A549 (cell line): Measurements from ENCODE around the gene WNT16.

Experiments used
- FOXS1 ChIP-seq: fragments of 250-450 bp; sonication (Bioruptor Pico); IDR thresholded peaks from 2 replicates; pipeline ENCODE4 v1.5.0; 2020; ENCODE audit warnings: mild to moderate bottlenecking, moderate library complexity
- HEYL ChIP-seq: fragments of 250-450 bp; sonication (Bioruptor Pico); IDR thresholded peaks from 2 replicates; pipeline ENCODE4 v1.8.0; 2021; ENCODE audit warnings: mild to moderate bottlenecking, moderate library complexity
- KDM1A ChIP-seq: fragments of 200-600 bp; sonication (generic); IDR thresholded peaks from 2 replicates; pipeline ENCODE4 v1.6.1; 2016; ENCODE audit warnings: low read depth, mild to moderate bottlenecking
- KDM5A ChIP-seq: fragments of 200-600 bp; sonication (generic); IDR thresholded peaks from 2 replicates; pipeline ENCODE4 v1.6.1; 2016; ENCODE audit warnings: antibody characterized with exemption, mild to moderate bottlenecking
- MAFK ChIP-seq: fragments of 450-650 bp; IDR thresholded peaks from 2 replicates; pipeline ENCODE4 v1.6.1; 2014; ENCODE audit not compliant: partially characterized antibody
- NPAS2 ChIP-seq: fragments of 250-450 bp; sonication (Bioruptor Pico); IDR thresholded peaks from 2 replicates; pipeline ENCODE4 v1.8.0; 2022; ENCODE audit warnings: mild to moderate bottlenecking, moderate library complexity, borderline replicate concordance
- POLR2A ChIP-seq: IDR thresholded peaks from 2 replicates; pipeline ENCODE4 v1.6.1; 2012; ENCODE audit warnings: mild to moderate bottlenecking, low read length
- RFX5 ChIP-seq: fragments of 450-650 bp; IDR thresholded peaks from 2 replicates; pipeline ENCODE4 v1.7.1; 2014; ENCODE audit warnings: antibody characterized with exemption, mild to moderate bottlenecking, moderate library complexity
- ZFP36 ChIP-seq: fragments of 450-650 bp; IDR thresholded peaks from 2 replicates; pipeline ENCODE4 v1.6.1; 2014; ENCODE audit warnings: borderline replicate concordance; ENCODE audit not compliant: partially characterized antibody
- TF ChIP-seq, protein P1 (sequence below): fragments of 200-600 bp; sonication (generic); IDR thresholded peaks from 2 replicates; pipeline ENCODE4 v1.6.1; 2016; ENCODE audit warnings: antibody characterized with exemption, mild to moderate bottlenecking, moderate library complexity
- TF ChIP-seq, protein P2 (sequence below): fragments of >200 bp; sonication (Bioruptor Twin); formaldehyde crosslinking; IDR thresholded peaks from 3 replicates; pipeline ENCODE4 v1.5.1; 2016
- TF ChIP-seq, protein P3 (sequence below): fragments of 250-450 bp; sonication (Bioruptor Pico); IDR thresholded peaks from 2 replicates; pipeline ENCODE4 v1.5.0; 2020; ENCODE audit warnings: low read depth, mild to moderate bottlenecking, moderate library complexity

DNA sequence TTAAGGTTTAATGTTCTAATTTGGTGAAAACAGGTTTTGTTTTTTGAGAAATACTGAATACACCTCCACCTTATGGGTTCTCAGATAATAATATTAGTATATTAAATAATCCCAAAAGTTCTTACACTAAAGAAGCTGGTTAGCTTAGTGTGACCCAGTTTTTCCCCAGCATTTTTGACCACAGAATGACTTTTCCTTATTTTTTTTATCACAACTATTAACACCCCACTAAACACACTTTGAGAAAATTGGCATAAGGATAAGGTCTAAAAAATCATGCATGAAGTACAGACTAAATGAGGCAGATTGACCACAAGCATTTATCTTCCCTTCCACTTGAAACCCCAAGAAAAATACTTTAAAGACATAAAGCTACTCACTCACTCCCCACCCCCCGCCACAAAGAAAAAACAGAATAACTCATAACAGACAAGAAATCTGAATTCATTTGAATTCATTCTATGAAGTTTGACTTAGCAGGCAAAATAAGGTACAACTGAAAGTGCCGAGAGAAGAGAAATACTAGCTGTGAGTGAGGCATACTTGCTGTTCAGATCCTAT lies 49.7 kb upstream of the WNT16 start:
- TF ChIP-seq, protein P1, sequence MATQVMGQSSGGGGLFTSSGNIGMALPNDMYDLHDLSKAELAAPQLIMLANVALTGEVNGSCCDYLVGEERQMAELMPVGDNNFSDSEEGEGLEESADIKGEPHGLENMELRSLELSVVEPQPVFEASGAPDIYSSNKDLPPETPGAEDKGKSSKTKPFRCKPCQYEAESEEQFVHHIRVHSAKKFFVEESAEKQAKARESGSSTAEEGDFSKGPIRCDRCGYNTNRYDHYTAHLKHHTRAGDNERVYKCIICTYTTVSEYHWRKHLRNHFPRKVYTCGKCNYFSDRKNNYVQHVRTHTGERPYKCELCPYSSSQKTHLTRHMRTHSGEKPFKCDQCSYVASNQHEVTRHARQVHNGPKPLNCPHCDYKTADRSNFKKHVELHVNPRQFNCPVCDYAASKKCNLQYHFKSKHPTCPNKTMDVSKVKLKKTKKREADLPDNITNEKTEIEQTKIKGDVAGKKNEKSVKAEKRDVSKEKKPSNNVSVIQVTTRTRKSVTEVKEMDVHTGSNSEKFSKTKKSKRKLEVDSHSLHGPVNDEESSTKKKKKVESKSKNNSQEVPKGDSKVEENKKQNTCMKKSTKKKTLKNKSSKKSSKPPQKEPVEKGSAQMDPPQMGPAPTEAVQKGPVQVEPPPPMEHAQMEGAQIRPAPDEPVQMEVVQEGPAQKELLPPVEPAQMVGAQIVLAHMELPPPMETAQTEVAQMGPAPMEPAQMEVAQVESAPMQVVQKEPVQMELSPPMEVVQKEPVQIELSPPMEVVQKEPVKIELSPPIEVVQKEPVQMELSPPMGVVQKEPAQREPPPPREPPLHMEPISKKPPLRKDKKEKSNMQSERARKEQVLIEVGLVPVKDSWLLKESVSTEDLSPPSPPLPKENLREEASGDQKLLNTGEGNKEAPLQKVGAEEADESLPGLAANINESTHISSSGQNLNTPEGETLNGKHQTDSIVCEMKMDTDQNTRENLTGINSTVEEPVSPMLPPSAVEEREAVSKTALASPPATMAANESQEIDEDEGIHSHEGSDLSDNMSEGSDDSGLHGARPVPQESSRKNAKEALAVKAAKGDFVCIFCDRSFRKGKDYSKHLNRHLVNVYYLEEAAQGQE = no peak
- TF ChIP-seq, protein P2, sequence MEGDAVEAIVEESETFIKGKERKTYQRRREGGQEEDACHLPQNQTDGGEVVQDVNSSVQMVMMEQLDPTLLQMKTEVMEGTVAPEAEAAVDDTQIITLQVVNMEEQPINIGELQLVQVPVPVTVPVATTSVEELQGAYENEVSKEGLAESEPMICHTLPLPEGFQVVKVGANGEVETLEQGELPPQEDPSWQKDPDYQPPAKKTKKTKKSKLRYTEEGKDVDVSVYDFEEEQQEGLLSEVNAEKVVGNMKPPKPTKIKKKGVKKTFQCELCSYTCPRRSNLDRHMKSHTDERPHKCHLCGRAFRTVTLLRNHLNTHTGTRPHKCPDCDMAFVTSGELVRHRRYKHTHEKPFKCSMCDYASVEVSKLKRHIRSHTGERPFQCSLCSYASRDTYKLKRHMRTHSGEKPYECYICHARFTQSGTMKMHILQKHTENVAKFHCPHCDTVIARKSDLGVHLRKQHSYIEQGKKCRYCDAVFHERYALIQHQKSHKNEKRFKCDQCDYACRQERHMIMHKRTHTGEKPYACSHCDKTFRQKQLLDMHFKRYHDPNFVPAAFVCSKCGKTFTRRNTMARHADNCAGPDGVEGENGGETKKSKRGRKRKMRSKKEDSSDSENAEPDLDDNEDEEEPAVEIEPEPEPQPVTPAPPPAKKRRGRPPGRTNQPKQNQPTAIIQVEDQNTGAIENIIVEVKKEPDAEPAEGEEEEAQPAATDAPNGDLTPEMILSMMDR = no peak
- TF ChIP-seq HEYL (no peak), KDM1A (no peak), FOXS1 (CRISPR knock-in tag) (no peak), POLR2A (no peak), RFX5 (no peak), NPAS2 (no peak), KDM5A (no peak), ZFP36 (no peak), MAFK (no peak)
- TF ChIP-seq, protein P3, sequence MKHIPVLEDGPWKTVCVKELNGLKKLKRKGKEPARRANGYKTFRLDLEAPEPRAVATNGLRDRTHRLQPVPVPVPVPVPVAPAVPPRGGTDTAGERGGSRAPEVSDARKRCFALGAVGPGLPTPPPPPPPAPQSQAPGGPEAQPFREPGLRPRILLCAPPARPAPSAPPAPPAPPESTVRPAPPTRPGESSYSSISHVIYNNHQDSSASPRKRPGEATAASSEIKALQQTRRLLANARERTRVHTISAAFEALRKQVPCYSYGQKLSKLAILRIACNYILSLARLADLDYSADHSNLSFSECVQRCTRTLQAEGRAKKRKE (CRISPR knock-in tag) = no peak
